GM12891 (cell line): ENCODE results near the gene F10.

Source experiments
- PAX5 ChIP-seq: IDR thresholded peaks from 2 replicates; pipeline ENCODE4 v1.6.1; 2011; ENCODE audit warnings: low read length, moderate library complexity, mild to moderate bottlenecking; ENCODE audit not compliant: insufficient read depth, severe bottlenecking
- POLR2A ChIP-seq: IDR thresholded peaks from 2 replicates; pipeline ENCODE4 v1.6.1; 2011; ENCODE audit warnings: low read depth, low read length, control low read depth
- POLR2AphosphoS5 ChIP-seq: IDR thresholded peaks from 2 replicates; pipeline ENCODE4 v1.6.1; 2011; ENCODE audit warnings: low read depth, low read length, control low read depth
- SPI1 ChIP-seq: IDR thresholded peaks from 2 replicates; pipeline ENCODE4 v1.6.1; 2011; ENCODE audit warnings: low read depth, low read length, control low read depth
- TAF1 ChIP-seq: IDR thresholded peaks from 2 replicates; pipeline ENCODE4 v1.6.1; 2011; ENCODE audit warnings: low read depth, low read length, control low read depth

GRCh38 chr13:113084943-113085540, 37.6 kb upstream of the F10 start:
- TF ChIP-seq POLR2A (no peak), PAX5 (no peak), POLR2AphosphoS5 (no peak), TAF1 (no peak), SPI1 (no peak)
